H1 (cell line): ENCODE measurements around the gene DHRS4.
A peak's percentile ranks its signal among the peaks of the same experiment; 100 is the strongest.

Experiments used
- CREB1 ChIP-seq: IDR thresholded peaks from 2 replicates; pipeline ENCODE4 v1.6.1; 2012; ENCODE audit warnings: inconsistent platforms
- EZH2 ChIP-seq: fragments of 200-600 bp; sonication (generic); IDR thresholded peaks from 2 replicates; pipeline ENCODE4 v1.7.1; 2012; ENCODE audit warnings: low read depth, mild to moderate bottlenecking, moderate library complexity, low read length, inconsistent platforms; ENCODE audit not compliant: severe bottlenecking
- FOSL1 ChIP-seq: IDR thresholded peaks from 2 replicates; pipeline ENCODE4 v1.6.1; 2011; ENCODE audit warnings: mild to moderate bottlenecking, low read depth, low read length, moderate library complexity; ENCODE audit not compliant: insufficient read depth
- POLR2A ChIP-seq, 2 experiments: IDR thresholded peaks; 1 replicate in 1 of 2; 2 replicates in 1 of 2; pipeline ENCODE4 v1.6.1; 2011; ENCODE audit warnings: low read depth in 2 of 2, low read length in 2 of 2, mild to moderate bottlenecking in 2 of 2; ENCODE audit errors: control extremely low read depth in 1 of 2
- POLR2AphosphoS5 ChIP-seq: IDR thresholded peaks from 2 replicates; pipeline ENCODE4 v1.6.1; 2011; ENCODE audit warnings: low read depth, low read length
- RAD21 ChIP-seq, 2 experiments: IDR thresholded peaks in 1 of 2; conservative IDR thresholded peaks in 1 of 2; 2 replicates each; pipeline ENCODE4 v1.6.1; 2011; ENCODE audit warnings: low read depth in 2 of 2, low read length in 2 of 2, improper control_type of control experiment in 1 of 2, inconsistent platforms in 1 of 2, mild to moderate bottlenecking in 1 of 2, moderate library complexity in 1 of 2
- RBBP5 ChIP-seq: IDR thresholded peaks from 2 replicates; pipeline ENCODE4 v1.7.1; 2012; ENCODE audit warnings: low read depth, mild to moderate bottlenecking, inconsistent platforms, low read length, moderate library complexity, borderline replicate concordance
- RFX5 ChIP-seq: IDR thresholded peaks from 2 replicates; pipeline ENCODE4 v1.6.1; 2011; ENCODE audit warnings: low read depth, low read length, improper control_type of control experiment, borderline replicate concordance
- TAF1 ChIP-seq: IDR thresholded peaks from 2 replicates; pipeline ENCODE4 v1.6.1; 2011; ENCODE audit warnings: mild to moderate bottlenecking, low read depth, low read length
- TEAD4 ChIP-seq: IDR thresholded peaks from 2 replicates; pipeline ENCODE4 v1.6.1; 2012; ENCODE audit warnings: low read depth, low read length, inconsistent platforms, mixed read lengths
- TF ChIP-seq, protein P1 (sequence below), 3 experiments: IDR thresholded peaks; 1 replicate in 2 of 3; 2 replicates in 1 of 3; pipeline versions ENCODE4 v1.5.1 to v1.6.1; 2011; ENCODE audit warnings: low read length in 3 of 3, mild to moderate bottlenecking in 3 of 3, inconsistent platforms in 2 of 3, low read depth in 1 of 3, moderate library complexity in 1 of 3; ENCODE audit not compliant: insufficient read depth in 1 of 3; ENCODE audit errors: control extremely low read depth in 1 of 3

DNA sequence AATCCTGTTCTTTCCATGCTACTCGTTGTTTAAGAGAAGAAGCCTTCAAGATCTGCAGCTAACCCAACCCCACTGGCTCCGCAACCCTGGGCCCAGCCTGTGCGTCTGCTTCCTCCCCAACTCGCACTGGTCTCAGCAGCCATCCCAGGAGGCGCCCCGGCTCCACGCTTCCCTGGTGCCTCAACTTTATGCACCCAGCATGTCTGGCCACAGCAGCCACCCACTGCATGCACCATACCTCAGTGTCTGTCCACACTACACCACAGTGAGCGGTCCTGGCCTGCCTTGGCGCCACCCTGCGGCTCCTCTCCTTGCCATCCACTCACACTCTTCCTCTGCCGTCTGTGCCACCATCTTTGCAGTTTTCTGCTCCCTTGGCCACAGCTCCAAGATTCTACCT, 27.0 kb upstream of the DHRS4 start:
- no peak for TF ChIP-seq TEAD4
- TF ChIP-seq, protein P1, sequence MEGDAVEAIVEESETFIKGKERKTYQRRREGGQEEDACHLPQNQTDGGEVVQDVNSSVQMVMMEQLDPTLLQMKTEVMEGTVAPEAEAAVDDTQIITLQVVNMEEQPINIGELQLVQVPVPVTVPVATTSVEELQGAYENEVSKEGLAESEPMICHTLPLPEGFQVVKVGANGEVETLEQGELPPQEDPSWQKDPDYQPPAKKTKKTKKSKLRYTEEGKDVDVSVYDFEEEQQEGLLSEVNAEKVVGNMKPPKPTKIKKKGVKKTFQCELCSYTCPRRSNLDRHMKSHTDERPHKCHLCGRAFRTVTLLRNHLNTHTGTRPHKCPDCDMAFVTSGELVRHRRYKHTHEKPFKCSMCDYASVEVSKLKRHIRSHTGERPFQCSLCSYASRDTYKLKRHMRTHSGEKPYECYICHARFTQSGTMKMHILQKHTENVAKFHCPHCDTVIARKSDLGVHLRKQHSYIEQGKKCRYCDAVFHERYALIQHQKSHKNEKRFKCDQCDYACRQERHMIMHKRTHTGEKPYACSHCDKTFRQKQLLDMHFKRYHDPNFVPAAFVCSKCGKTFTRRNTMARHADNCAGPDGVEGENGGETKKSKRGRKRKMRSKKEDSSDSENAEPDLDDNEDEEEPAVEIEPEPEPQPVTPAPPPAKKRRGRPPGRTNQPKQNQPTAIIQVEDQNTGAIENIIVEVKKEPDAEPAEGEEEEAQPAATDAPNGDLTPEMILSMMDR (IDR thresholded peaks at IDR 0.05; ENCODE audit: control extremely low read depth in 1 of 3, insufficient read depth in 1 of 3, low read depth in 1 of 3, low read length in 3 of 3) = peak in 2 of 3 experiments; percentile 7 to 13; a peak in 2 of 4 replicates
- TF ChIP-seq POLR2A (IDR thresholded peaks at IDR 0.05; ENCODE audit: control extremely low read depth in 1 of 2, low read depth in 2 of 2, low read length in 2 of 2) = no peak
- TF ChIP-seq TAF1 = no peak
- TF ChIP-seq RBBP5 = no peak
- no peak for TF ChIP-seq EZH2
- TF ChIP-seq FOSL1 = no peak
- TF ChIP-seq RFX5 = no peak
- peak in 1 of 2 experiments; percentile 8; a peak in 1 of 4 replicates for TF ChIP-seq RAD21 (IDR thresholded peaks at IDR 0.05 in 1 of 2, conservative IDR thresholded peaks at IDR 0.05 in 1 of 2; ENCODE audit: low read depth in 2 of 2, low read length in 2 of 2)
- no peak for TF ChIP-seq POLR2AphosphoS5
- no peak for TF ChIP-seq CREB1
